Measurements from ENCODE around the gene MMS22L. TPM values are rescaled to one million over a fixed set of nuclear protein-coding genes. Genes with fewer than 3 reads are reported as not detected.

The MMS22L gene
- total and polyA plus RNA-seq, 10 of the 15 experiments (the other 5 are each of a cell fraction or from before 2014, with no cell fraction given): 5.0 to 33.9 (median 18.7) TPM

DNA sequence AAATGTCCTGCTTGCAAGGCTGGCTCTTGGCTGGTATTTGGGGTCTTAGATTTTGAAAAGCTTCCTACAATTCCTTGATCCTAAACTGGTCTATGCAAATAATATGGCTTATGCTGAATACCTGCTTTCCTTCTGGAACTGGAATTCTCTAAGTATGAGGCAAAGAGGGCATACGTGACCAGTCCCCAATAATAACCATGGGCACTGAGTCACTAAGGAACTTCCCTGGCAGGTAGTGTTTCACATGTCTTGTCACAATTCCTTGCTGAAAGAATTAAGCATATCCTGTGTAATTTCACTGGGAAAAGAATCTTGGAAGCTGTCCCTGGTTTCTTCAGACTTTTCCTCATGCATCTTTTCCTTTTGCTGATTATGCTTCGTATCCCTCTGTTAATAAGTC lies 106.5 kb downstream of the MMS22L start:
- Histone ChIP-seq H3K9me3 (replicated peaks; ENCODE audit: control insufficient read depth, insufficient read depth, low read length) (no peaks in the 10 kb centered on the region), H3K4me3 (no peak overlapping the region), H3K9ac (ENCODE audit: control insufficient read depth, insufficient read depth, low read length) (no peak overlapping the region), H3K79me2 (ENCODE audit: control insufficient read depth, insufficient read depth, low read length) (no peaks in the 10 kb centered on the region), H2AFZ (ENCODE audit: control insufficient read depth, low read depth, low read length) (no peak overlapping the region), H3K27me3 (replicated peaks in 1 of 2; ENCODE audit: control insufficient read depth in 2 of 2, insufficient read depth in 2 of 2, low read length in 1 of 2) (no peaks in the 10 kb centered on the region), H3K4me2 (ENCODE audit: control insufficient read depth, insufficient read depth) (no peak overlapping the region), H4K20me1 (ENCODE audit: control insufficient read depth, insufficient read depth) (no peaks in the 10 kb centered on the region), H3K27ac (ENCODE audit: control insufficient read depth, insufficient read depth) (no peak overlapping the region), H3K36me3 (ENCODE audit: control insufficient read depth in 2 of 2, insufficient read depth in 2 of 2, low read length in 1 of 2) (peaks cover 0 to 3% of the 10 kb centered on the region in 2 experiments; a peak in 3 of 4 replicates), H3K4me1 (ENCODE audit: control insufficient read depth, insufficient read depth, low read length) (no peaks in the 10 kb centered on the region)
- RAD21 ChIA-PET (ENCODE audit: unreplicated experiment): no interaction called here
- DNase-seq (ENCODE audit: low read depth, low spot score): no peak
- no peak for TF ChIP-seq WRNIP1 (IDR thresholded peaks at IDR 0.05; ENCODE audit: borderline replicate concordance, low read depth, low read length)
- TF ChIP-seq POLR2AphosphoS5 (IDR thresholded peaks at IDR 0.05; ENCODE audit: low read length): no peak
- TF ChIP-seq ESRRA (IDR thresholded peaks at IDR 0.05; ENCODE audit: low read length): no peak
- no peak for TF ChIP-seq NFXL1 (IDR thresholded peaks at IDR 0.05; ENCODE audit: borderline replicate concordance)
- no peak for TF ChIP-seq BRCA1 (IDR thresholded peaks at IDR 0.05; ENCODE audit: low read depth, low read length)
- TF ChIP-seq, protein P1, sequence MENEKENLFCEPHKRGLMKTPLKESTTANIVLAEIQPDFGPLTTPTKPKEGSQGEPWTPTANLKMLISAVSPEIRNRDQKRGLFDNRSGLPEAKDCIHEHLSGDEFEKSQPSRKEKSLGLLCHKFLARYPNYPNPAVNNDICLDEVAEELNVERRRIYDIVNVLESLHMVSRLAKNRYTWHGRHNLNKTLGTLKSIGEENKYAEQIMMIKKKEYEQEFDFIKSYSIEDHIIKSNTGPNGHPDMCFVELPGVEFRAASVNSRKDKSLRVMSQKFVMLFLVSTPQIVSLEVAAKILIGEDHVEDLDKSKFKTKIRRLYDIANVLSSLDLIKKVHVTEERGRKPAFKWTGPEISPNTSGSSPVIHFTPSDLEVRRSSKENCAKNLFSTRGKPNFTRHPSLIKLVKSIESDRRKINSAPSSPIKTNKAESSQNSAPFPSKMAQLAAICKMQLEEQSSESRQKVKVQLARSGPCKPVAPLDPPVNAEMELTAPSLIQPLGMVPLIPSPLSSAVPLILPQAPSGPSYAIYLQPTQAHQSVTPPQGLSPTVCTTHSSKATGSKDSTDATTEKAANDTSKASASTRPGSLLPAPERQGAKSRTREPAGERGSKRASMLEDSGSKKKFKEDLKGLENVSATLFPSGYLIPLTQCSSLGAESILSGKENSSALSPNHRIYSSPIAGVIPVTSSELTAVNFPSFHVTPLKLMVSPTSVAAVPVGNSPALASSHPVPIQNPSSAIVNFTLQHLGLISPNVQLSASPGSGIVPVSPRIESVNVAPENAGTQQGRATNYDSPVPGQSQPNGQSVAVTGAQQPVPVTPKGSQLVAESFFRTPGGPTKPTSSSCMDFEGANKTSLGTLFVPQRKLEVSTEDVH (IDR thresholded peaks at IDR 0.05; ENCODE audit: low read depth, partially characterized antibody): no peak
- no peak for TF ChIP-seq NR2C1 (IDR thresholded peaks at IDR 0.05)
- 100% methylated on average over 2 of the region's 2 CpGs for WGBS (ENCODE audit: insufficient coverage, insufficient replicate concordance, low lambda C conversion rate, missing lambda C conversion rate)
- SMC1A ChIA-PET (ENCODE audit: uncharacterized antibody, unreplicated experiment): interaction anchor here (1.1 kb wide), 2 partner anchors 13 to 23 kb away, joined by 3 read pairs; no protein-coding TSS in a partner anchor
- POLR2A ChIA-PET: no interaction called here
- no TSS peak for BruUV-seq (replicated peaks)
- no peak for ATAC-seq
- in situ Hi-C loops (cut with MboI): no loop called here
- FAIRE-seq: no peak
- CTCF ChIA-PET: interaction anchor here (1.3 to 2.1 kb wide), 2 partner anchors 10 kb away, joined by 6 to 9 read pairs; no protein-coding TSS in a partner anchor
- intact Hi-C loops (cut with micrococcal nuclease; ENCODE audit: unreplicated experiment): no loop called here
